Small intestine (tissue), 7 donors: ENCODE data around the gene FAT4. TPM values are rescaled to one million over a fixed set of nuclear protein-coding genes. Genes with fewer than 3 reads are reported as not detected.

Source experiments
- DNase-seq, 2 donors: peaks; one replicate each; pipeline versions ENCODE4 v3.0.0 to v3.0.0-alpha.2; 2013
- FAIRE-seq: peaks from 2 replicates; lab custom pipeline; 2012; peaks lifted over from hg19 to GRCh38; lab: Jason Lieb, UNC
- H3K27ac ChIP-seq, 3 donors: one replicate each; pipeline ENCODE4 v1.5.1; 2013; ENCODE audit warnings: low read length in 2 of 3, mild to moderate bottlenecking in 2 of 3, control low read depth in 1 of 3, inconsistent platforms in 1 of 3, low read depth in 1 of 3, moderate library complexity in 1 of 3
- H3K27me3 ChIP-seq, 3 donors: one replicate each; pipeline ENCODE4 v1.6.1; 2013; ENCODE audit warnings: low read length in 3 of 3, inconsistent platforms in 1 of 3; ENCODE audit not compliant: control insufficient read depth in 3 of 3, insufficient read depth in 3 of 3
- H3K36me3 ChIP-seq, 3 donors: one replicate each; pipeline ENCODE4 v1.6.1; 2013; ENCODE audit warnings: low read length in 3 of 3, inconsistent platforms in 1 of 3, low read depth in 1 of 3, mild to moderate bottlenecking in 1 of 3, moderate library complexity in 1 of 3; ENCODE audit not compliant: control insufficient read depth in 3 of 3, insufficient read depth in 2 of 3
- H3K4me1 ChIP-seq, 3 donors: one replicate each; pipeline ENCODE4 v1.6.1; 2013; ENCODE audit warnings: low read length in 2 of 3, inconsistent platforms in 1 of 3, low read depth in 1 of 3, mild to moderate bottlenecking in 1 of 3, moderate library complexity in 1 of 3; ENCODE audit not compliant: control insufficient read depth in 3 of 3, insufficient read depth in 2 of 3
- H3K4me3 ChIP-seq, 3 donors: one replicate each; pipeline ENCODE4 v1.5.1; 2013; ENCODE audit warnings: low read length in 3 of 3, control low read depth in 1 of 3, inconsistent platforms in 1 of 3, low read depth in 1 of 3, mild to moderate bottlenecking in 1 of 3, moderate library complexity in 1 of 3
- H3K9me3 ChIP-seq, 2 donors: one replicate each; pipeline ENCODE4 v1.6.1; 2013; ENCODE audit warnings: low read depth in 1 of 2, low read length in 1 of 2; ENCODE audit not compliant: control insufficient read depth in 2 of 2, insufficient read depth in 1 of 2
- WGBS, 3 donors: extraction: QIAGEN DNeasy Blood & Tissue Kit; methylation state at CpG; one replicate each; pipeline ENCODE4 v1.1.7; 2013; 5-methylcytosine and 5-hydroxymethylcytosine counted together
- polyA plus RNA-seq, 4 donors: library from polyadenylated mRNA; stranded (reverse) in 3 of 4; unstranded in 1 of 4; fragments of 200-250 nt in 3 of 4; fragments of 120-200 nt in 1 of 4; gene quantifications; one replicate each; pipeline versions ENCODE4 v1.2.1 to v1.2.3, GENCODE V29; 2013
- donor health status: healthy with polysubstance abuse.
- donor health status: control.
- donor health status: control.
- donor health status: Bipolar disorder and iron deficiency.
- donor health status: healthy.

FAT4 gene
- polyA plus RNA-seq, 4 donors = 0.27 to 6.0 (median 1.5) TPM; not detected in 1

- Histone ChIP-seq H3K27me3 (no peaks in the 10 kb centered on the region), H3K36me3 (no peaks in the 10 kb centered on the region), H3K4me1 (no peaks in the 10 kb centered on the region), H3K9me3 (no peaks in the 10 kb centered on the region), H3K4me3 (no peak overlapping the region), H3K27ac (no peak overlapping the region)
- WGBS, 3 donors = 94 to 95% (median 95%) methylated on average over 33 to 34 of the region's 34 CpGs
- FAIRE-seq = no peak
- no peak for DNase-seq
Measured at GRCh38 chr4:125280892-125281403, 33.8 kb upstream of the FAT4 start.

DNA sequence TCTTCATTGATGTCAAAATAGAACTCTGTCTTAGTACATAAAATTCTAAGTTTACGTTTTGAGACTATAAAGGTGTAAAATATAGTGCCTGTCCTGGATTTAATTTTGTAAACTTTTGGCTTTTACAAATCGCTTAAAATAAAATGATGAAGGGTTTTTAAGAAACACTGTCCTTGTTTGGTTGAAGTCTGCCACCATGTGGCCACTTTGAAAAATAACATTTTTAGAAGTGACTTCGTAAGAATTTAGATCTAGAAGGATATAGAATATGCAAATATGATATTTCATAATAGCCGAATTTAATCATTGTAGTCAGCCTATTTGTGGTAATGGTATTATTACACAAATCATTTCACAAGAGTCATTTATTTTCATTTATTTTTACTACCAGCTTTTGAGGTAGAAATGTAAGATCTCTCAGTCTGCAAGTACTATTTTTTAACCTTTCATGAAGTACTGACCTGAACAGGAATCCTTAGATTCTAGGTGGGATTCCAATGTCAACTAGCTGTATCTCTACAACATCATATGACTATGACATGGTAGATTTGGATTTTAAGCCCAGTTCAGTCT is 31.0 kb upstream of the FAT4 start:
- DNase-seq (peak in 1 of 2 donors; percentile 6), FAIRE-seq (no peak)
- no peaks in the 10 kb centered on the region for H3K9me3 ChIP-seq
- no peaks in the 10 kb centered on the region for H3K27me3 ChIP-seq
- 2 to 3% (median 3%) methylated on average over 4 of the region's 4 CpGs for WGBS, 3 donors
- no peak overlapping the region for H3K27ac ChIP-seq
- H3K4me1 ChIP-seq = no peaks in the 10 kb centered on the region
- H3K36me3 ChIP-seq = no peaks in the 10 kb centered on the region
- no peak overlapping the region for H3K4me3 ChIP-seq

DNA sequence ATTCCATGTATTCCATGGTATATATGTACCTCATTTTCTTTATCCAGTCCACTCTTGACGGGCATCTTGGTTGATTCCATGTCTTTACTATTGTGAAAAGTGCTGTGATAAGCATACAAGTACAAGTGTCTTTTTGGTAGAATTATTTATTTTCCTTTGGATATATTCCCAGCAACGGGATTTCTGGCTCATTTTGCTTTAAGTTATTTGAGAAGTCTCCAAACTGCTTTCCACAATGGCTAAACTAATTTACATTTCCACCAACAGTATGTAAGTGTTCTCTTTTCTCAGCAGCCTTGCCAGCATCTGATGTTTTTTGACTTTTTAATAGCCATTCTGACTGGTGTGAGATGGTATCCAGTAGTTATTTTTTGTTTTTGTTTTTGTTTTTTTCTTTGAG is 17.6 kb upstream of the FAT4 start:
- Histone ChIP-seq H3K4me3 (no peak overlapping the region), H3K27ac (no peak overlapping the region), H3K9me3 (no peaks in the 10 kb centered on the region), H3K27me3 (no peaks in the 10 kb centered on the region), H3K4me1 (no peaks in the 10 kb centered on the region), H3K36me3 (no peaks in the 10 kb centered on the region)
- DNase-seq = no peak
- no peak for FAIRE-seq
- WGBS, 3 donors = 40 to 80% (median 56%) methylated on average over 2 of the region's 2 CpGs

GRCh38 chr4:125303058-125303457 is 11.7 kb upstream of the FAT4 start:
- H3K4me1 ChIP-seq = no peaks in the 10 kb centered on the region
- FAIRE-seq (no peak), DNase-seq (no peak)
- H3K27ac ChIP-seq = no peak overlapping the region
- no peaks in the 10 kb centered on the region for H3K9me3 ChIP-seq
- H3K36me3 ChIP-seq = no peaks in the 10 kb centered on the region
- 53 to 61% (median 53%) methylated on average over 1 of the region's 1 CpG for WGBS, 3 donors
- H3K4me3 ChIP-seq = no peak overlapping the region
- no peaks in the 10 kb centered on the region for H3K27me3 ChIP-seq

DNA sequence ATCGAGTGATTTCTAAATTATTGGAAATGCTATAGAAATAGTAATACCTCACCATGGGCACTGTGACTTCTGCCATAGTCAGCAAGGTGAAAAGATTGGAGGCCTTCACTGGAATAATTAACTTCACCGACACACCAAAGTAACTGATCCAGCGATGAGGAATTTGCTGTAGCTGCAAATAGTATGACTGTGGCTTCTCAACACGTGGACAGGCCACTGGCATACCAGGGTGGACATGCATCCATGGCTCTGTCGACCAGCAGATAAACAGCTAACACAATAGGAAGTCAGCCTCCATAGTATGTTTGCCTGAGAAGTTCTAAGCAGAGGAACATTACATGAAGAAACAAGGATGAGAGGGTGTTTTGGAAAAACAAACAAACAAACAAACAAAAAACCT is 10.9 kb upstream of the FAT4 start:
- Histone ChIP-seq H3K4me3 (no peak overlapping the region), H3K9me3 (no peaks in the 10 kb centered on the region), H3K27me3 (no peaks in the 10 kb centered on the region), H3K27ac (no peak overlapping the region), H3K36me3 (no peaks in the 10 kb centered on the region), H3K4me1 (no peaks in the 10 kb centered on the region)
- DNase-seq = no peak
- no peak for FAIRE-seq
- 63 to 81% (median 64%) methylated on average over 5 of the region's 5 CpGs for WGBS, 3 donors

DNA sequence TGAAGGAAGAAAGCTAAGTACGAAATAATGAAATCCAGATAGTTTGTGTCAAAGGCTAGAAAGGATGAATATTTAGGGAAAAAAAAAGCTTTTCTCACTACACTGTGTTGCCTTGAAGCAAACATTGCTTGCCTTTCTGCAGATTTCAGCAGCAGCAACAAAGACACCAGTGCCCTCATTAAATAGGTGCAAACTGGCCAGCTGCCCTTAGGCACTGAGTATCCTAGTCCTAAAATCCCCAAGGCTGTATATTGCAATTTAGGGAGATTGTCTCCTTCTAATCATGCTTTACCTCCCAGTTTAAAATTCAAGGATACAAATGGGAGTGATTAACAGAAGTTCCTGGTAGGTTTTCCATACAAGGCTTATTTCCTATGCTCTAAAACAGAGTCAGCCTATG is 8.6 kb upstream of the FAT4 start:
- 76 to 83% (median 79%) methylated on average over 1 of the region's 1 CpG for WGBS, 3 donors
- Histone ChIP-seq H3K27ac (no peak overlapping the region), H3K9me3 (peaks cover 0 to 3% of the 10 kb centered on the region in 2 donors), H3K27me3 (no peaks in the 10 kb centered on the region), H3K4me1 (no peaks in the 10 kb centered on the region), H3K36me3 (no peaks in the 10 kb centered on the region), H3K4me3 (no peak overlapping the region)
- FAIRE-seq (no peak), DNase-seq (no peak)

DNA sequence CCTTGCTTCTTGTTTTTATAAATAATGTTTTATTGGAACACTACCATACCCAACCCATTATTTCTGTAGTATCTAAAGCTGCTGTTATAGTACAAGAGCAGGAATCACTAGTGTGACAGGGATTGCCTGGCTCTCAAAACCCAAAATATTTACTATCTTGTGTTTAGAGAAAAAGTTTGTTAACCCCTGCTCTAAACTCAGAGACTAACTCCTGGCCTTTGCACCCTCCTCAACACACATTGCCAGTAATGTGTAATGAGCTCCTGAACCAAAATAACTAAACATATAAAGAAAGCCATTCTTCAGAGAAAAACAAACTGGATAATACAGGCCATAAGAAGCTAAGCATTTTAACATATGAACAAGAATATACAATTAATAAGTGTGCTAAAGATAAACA is 8.2 kb upstream of the FAT4 start:
- no peak overlapping the region for H3K4me3 ChIP-seq
- no peaks in the 10 kb centered on the region for H3K36me3 ChIP-seq
- DNase-seq = no peak
- peaks cover 0 to 3% of the 10 kb centered on the region in 2 donors for H3K9me3 ChIP-seq
- no peaks in the 10 kb centered on the region for H3K4me1 ChIP-seq
- no peaks in the 10 kb centered on the region for H3K27me3 ChIP-seq
- no peak for FAIRE-seq
- no peak overlapping the region for H3K27ac ChIP-seq

- H3K4me3 ChIP-seq = no peak overlapping the region
- H3K4me1 ChIP-seq = peaks cover 0 to 9% (median 0%) of the 10 kb centered on the region in 3 donors
- 37 to 60% (median 41%) methylated on average over 2 of the region's 2 CpGs for WGBS, 3 donors
- H3K27ac ChIP-seq = no peak overlapping the region
- DNase-seq (no peak), FAIRE-seq (no peak)
- peaks cover 0 to 3% of the 10 kb centered on the region in 2 donors for H3K9me3 ChIP-seq
- no peaks in the 10 kb centered on the region for H3K36me3 ChIP-seq
- H3K27me3 ChIP-seq = peaks cover 4 to 26% (median 5%) of the 10 kb centered on the region in 3 donors
Measured at GRCh38 chr4:125311503-125311902, 3.3 kb upstream of the FAT4 start.

GRCh38 chr4:125313497-125313896 is 1.3 kb upstream of the FAT4 start:
- 1 to 3% (median 3%) methylated on average over 7 of the region's 7 CpGs for whole genome bisulfite sequencing, 3 donors
- H3K27ac ChIP-seq = no peak overlapping the region
- H3K9me3 ChIP-seq = peaks cover 0 to 3% of the 10 kb centered on the region in 2 donors
- peaks cover 5 to 46% (median 8%) of the 10 kb centered on the region in 3 donors for H3K27me3 ChIP-seq
- H3K36me3 ChIP-seq = peaks cover 0 to 17% (median 0%) of the 10 kb centered on the region in 3 donors
- DNase-seq (peak; percentile 69 to 80), FAIRE-seq (no peak)
- no peak overlapping the region for H3K4me3 ChIP-seq
- peaks cover 0 to 9% (median 0%) of the 10 kb centered on the region in 3 donors for H3K4me1 ChIP-seq
